Ascending aorta (tissue), 2 donors: ENCODE measurements around the gene ZNF331. TPM values are rescaled to one million over a fixed set of nuclear protein-coding genes. Genes with fewer than 3 reads are reported as not detected.

Experiments used
- DNase-seq, 2 donors: peaks; one replicate each; pipeline ENCODE4 v3.0.0-alpha.2; 2019; ENCODE audit warnings: low spot score in 2 of 2
- H3K27ac ChIP-seq, 2 donors: fragments of 200-600 bp; sonication (generic); one replicate each; pipeline ENCODE4 v1.5.1; 2016 to 2017; ENCODE audit warnings: mild to moderate bottlenecking in 1 of 2
- H3K27me3 ChIP-seq: fragments of 200-600 bp; sonication (generic); one replicate; pipeline ENCODE4 v1.5.1; 2017
- H3K36me3 ChIP-seq, 2 donors: fragments of 200-600 bp; sonication (generic); one replicate each; pipeline ENCODE4 v1.5.1; 2016
- H3K4me1 ChIP-seq, 2 donors: fragments of 200-600 bp; sonication (generic); one replicate each; pipeline ENCODE4 v1.5.1; 2016 to 2017; ENCODE audit warnings: mild to moderate bottlenecking in 1 of 2
- H3K4me3 ChIP-seq, 2 donors: fragments of 200-600 bp; sonication (generic); one replicate each; pipeline ENCODE4 v1.5.1; 2016 to 2017; ENCODE audit warnings: mild to moderate bottlenecking in 1 of 2
- H3K9me3 ChIP-seq, 2 donors: fragments of 200-600 bp; sonication (generic); one replicate each; pipeline ENCODE4 v1.5.1; 2016
- intact Hi-C: fragments of 100-400 bp; cut with DNase I; formaldehyde crosslinking; loops from one replicate; pipeline ENCODE4 v1.15.1; 2023
- total RNA-seq: library from RNA; depleted of rRNA; stranded (reverse); fragments of >200 nt; gene quantifications from one replicate; pipeline ENCODE4 v1.1.0, GENCODE V29; 2016
- TF ChIP-seq, protein P1 (sequence below), 3 experiments: fragments of 200-600 bp in 2 of 3; fragments of 450-650 bp in 1 of 3; sonication (generic) in 2 of 3; IDR thresholded peaks; one replicate each; pipeline ENCODE4 v1.5.1; 2016 to 2019; ENCODE audit warnings: antibody characterized with exemption in 3 of 3, mild to moderate bottlenecking in 1 of 3, moderate library complexity in 1 of 3

Gene ZNF331
- total RNA-seq, 1 donor from 2014 or later: 34.5 TPM

DNA sequence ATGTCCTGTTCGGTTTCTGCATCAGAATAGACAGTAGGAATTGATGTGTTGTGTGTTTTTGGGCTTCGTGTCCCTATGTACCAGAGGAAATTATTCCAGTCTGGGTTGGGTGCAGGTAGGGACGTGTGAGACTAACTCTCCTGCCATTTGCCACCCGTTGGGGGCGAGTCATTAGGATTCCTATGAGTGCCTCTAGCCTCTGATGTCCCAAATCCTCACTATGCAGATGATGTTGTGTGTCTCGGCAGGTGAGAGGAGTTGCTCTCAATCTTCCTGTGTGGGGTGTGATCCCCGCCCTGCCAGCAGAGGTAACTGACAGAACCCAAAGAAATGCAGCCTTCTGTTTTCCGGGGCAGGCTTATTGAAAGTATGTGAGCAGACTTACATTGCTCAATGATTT lies 31.2 kb upstream of the ZNF331 start:
- Histone ChIP-seq H3K4me3 (no peak overlapping the region), H3K9me3 (no peaks in the 10 kb centered on the region), H3K4me1 (no peaks in the 10 kb centered on the region), H3K27ac (no peak overlapping the region), H3K36me3 (no peaks in the 10 kb centered on the region), H3K27me3 (no peaks in the 10 kb centered on the region)
- intact Hi-C loops: no loop called here
- DNase-seq: no peak
- TF ChIP-seq, protein P1, sequence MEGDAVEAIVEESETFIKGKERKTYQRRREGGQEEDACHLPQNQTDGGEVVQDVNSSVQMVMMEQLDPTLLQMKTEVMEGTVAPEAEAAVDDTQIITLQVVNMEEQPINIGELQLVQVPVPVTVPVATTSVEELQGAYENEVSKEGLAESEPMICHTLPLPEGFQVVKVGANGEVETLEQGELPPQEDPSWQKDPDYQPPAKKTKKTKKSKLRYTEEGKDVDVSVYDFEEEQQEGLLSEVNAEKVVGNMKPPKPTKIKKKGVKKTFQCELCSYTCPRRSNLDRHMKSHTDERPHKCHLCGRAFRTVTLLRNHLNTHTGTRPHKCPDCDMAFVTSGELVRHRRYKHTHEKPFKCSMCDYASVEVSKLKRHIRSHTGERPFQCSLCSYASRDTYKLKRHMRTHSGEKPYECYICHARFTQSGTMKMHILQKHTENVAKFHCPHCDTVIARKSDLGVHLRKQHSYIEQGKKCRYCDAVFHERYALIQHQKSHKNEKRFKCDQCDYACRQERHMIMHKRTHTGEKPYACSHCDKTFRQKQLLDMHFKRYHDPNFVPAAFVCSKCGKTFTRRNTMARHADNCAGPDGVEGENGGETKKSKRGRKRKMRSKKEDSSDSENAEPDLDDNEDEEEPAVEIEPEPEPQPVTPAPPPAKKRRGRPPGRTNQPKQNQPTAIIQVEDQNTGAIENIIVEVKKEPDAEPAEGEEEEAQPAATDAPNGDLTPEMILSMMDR (IDR thresholded peaks at IDR 0.05): no peak

DNA sequence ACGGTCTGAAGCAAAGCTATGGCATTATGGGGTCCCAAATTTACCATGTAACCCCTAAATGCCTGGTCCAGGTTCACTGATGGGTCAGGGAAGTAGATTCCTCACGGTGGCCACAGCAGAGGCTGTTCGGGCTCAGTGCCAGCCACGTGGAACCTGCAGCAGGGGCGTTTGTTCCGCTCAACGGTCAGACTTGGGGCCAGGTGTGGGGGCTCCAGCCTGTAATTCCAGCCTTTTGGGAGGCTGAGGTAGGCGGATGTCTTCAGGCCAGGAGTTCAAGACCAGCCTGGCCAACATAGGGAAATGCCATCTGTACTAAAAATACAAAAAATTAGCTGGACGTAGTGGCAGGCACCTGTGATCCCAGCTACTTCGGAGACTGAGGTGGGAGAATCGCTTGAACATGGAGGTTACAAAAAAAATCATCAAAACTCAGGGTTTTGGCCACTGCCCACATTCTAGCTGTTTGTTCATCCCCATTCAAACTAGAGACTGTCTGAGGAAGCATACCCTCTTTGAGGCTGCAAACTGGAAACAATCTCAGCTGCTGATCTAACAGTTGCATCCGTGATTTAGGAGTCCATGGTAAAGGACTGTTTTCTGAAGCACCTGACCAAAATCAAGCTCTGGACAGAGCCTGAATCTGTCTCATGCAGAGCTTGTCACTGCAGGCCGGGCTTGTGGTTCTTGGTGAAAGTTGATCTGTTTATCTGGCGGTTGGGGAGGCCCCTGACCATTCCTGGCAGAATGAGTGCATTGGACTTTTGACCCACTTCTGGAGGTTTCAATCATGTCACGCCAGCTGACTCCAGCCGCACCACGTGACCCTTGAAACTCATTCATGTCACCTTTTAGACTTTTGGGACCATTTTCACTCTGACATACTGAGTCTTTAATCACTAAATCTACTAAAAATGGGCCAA lies 30.2 kb upstream of the ZNF331 start:
- Histone ChIP-seq H3K4me3 (no peak overlapping the region), H3K27me3 (no peaks in the 10 kb centered on the region), H3K27ac (no peak overlapping the region), H3K4me1 (no peaks in the 10 kb centered on the region), H3K36me3 (no peaks in the 10 kb centered on the region), H3K9me3 (no peaks in the 10 kb centered on the region)
- intact Hi-C loops: no loop called here
- DNase-seq: no peak
- TF ChIP-seq, protein P1 (IDR thresholded peaks at IDR 0.05): no peak

DNA sequence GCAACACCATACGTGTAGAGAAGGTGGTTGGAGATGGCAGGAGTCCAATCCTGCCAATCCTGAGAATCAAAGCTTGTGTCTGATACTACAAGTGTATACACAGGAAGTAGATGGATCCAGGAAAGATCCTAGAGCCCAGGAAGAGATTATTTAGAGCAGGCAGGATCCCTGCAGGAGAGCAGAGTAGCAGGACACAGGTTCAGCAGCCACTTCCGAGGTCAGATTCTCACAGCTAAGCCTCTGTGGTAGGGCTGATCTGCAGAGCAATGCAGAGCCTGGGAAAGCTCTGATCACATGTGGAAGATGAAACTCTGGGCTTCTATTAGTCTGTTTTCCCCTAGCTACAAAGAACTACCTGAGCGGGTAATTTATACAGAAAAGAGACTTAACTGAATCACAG lies 28.5 kb upstream of the ZNF331 start:
- H3K4me1 ChIP-seq: no peaks in the 10 kb centered on the region
- no peak overlapping the region for H3K27ac ChIP-seq
- DNase-seq: no peak
- H3K9me3 ChIP-seq: no peaks in the 10 kb centered on the region
- H3K4me3 ChIP-seq: no peak overlapping the region
- no peaks in the 10 kb centered on the region for H3K36me3 ChIP-seq
- H3K27me3 ChIP-seq: no peaks in the 10 kb centered on the region
- TF ChIP-seq, protein P1 (IDR thresholded peaks at IDR 0.05): no peak
- intact Hi-C loops: no loop called here

DNA sequence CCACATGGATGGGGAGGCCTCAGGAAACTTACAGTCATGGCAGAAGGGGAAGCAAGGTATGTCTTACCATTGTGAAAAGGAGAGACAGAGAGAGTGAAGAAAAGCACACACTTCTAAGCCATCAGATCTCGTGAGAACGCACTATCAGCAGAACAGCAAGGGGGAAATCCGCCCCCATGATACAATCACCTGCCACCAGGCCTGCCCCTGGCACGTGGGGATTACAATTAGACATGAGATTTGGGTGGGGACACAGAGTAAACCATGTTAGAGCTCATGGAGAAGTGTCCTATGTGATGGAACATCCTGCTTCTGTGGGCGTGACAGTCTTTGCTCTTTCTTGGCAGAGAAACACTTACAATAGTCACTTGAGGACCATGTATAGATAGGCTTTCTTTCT lies 28.1 kb upstream of the ZNF331 start:
- Histone ChIP-seq H3K36me3 (no peaks in the 10 kb centered on the region), H3K4me1 (no peaks in the 10 kb centered on the region), H3K27me3 (no peaks in the 10 kb centered on the region), H3K9me3 (no peaks in the 10 kb centered on the region), H3K27ac (no peak overlapping the region), H3K4me3 (no peak overlapping the region)
- TF ChIP-seq, protein P1 (IDR thresholded peaks at IDR 0.05): no peak
- intact Hi-C loops: no loop called here
- DNase-seq: no peak

DNA sequence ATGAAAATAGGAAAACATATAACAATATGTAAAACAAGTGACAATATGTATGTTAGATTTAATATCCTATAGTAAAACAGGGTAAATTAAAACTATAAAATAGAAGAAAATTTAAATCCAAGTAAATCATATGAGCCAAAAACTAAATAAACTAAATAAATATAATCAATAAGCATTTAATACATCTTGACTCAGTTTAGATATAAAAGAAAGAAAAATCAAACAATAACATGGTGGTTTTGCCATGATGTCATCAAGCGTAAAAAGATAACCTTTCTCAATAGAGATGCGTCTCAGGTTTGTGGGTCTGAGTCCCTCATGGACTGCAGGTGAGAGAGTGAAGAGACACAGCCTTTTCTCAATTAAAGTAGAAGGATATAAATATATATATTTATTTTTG lies 26.6 kb upstream of the ZNF331 start:
- Histone ChIP-seq H3K4me1 (no peaks in the 10 kb centered on the region), H3K27me3 (no peaks in the 10 kb centered on the region), H3K36me3 (no peaks in the 10 kb centered on the region), H3K27ac (no peak overlapping the region), H3K4me3 (no peak overlapping the region), H3K9me3 (no peaks in the 10 kb centered on the region)
- TF ChIP-seq, protein P1 (IDR thresholded peaks at IDR 0.05): no peak
- DNase-seq: no peak
- intact Hi-C loops: no loop called here
